ENCODE data around the gene COL7A1. TPM values are rescaled to one million over a fixed set of nuclear protein-coding genes. Genes with fewer than 3 reads are reported as not detected.
A peak's percentile ranks its signal among the peaks of the same experiment; 100 is the strongest.

The COL7A1 gene
- total RNA-seq, 2 experiments from 2014 or later: 0.52 to 1.3 TPM

DNA sequence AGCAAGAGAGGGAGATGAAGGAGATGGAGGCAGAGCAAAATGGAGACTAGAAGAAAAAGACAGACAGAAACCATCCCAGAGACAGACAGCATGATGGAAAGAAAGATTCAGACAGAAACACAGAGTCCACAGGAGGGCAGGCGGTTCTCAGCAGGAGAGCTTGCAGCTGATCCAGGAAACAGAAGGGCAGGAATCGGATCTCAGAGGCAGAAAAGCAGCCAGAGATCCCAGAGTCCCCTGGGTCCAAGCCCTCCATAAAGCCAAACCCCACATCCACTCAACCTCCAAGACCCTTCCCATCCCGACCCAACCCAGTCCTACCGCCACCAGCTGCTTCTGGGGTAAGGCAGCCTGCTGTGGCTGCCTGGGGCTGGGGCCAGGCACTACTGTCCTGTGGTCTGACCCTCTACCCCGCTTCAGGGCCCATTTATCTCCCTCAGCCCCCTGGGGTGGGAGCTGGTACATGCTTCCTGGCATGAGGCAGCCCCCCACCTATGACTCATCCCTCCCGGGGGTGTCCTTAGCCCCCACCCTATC is 31.7 kb downstream of the COL7A1 start, which contains the start of gene UCN2:
Gene UCN2, minus strand, starts transcription at position 400 of the 537 bp plus-strand sequence. CDS start 657 bp downstream, outside the sequence.
- Mint-ChIP-seq H3K4me1 (peaks cover 38% of the 10 kb centered on the region), H3K27me3 (no peaks in the 10 kb centered on the region), H3K27ac (peak within 1 kb of the TSS; percentile 47), H3K4me3 (no peak within 1 kb of the TSS), H3K9me3 (no peaks in the 10 kb centered on the region), H3K36me3 (ENCODE audit: low read depth) (no peaks in the 10 kb centered on the region)
- ChIA-PET POLR2A (no interaction called here), CTCF (no interaction called here)
- DNase-seq: no peak

DNA sequence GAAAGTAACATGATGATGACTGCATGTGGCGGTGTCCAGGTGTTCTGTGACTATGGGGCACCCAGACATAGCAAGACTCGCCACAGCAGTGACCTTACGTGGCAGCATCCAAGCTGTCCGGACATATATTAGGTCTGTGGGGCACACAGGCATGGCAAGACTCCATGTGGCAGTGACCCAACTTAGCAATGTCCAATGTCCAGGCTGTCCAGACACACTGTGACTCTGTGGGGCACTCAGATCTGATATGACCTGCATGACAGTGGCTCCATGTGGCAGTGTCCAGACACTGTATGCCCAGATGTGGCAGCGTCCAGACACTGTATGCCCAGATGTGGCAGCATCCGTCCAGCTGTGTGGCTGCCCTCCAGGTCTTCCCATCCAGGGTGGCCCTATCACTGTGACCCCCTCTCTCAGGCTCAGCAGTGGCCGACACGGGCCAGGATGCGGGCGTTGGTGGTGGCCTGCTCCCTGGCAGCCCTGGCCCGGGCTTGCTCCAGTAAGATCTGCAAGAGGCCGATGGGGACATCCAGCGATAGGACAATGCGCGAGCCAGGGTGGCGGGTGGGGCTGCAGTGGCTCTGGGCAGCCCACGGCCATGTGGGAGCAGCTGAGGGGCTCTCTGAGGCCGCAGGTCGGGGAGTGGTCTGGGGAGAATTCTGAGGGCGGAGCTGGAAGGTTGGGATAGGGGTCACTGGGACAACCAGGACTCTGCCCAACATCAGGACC is 32.6 kb downstream of the COL7A1 start:
- Mint-ChIP-seq H3K4me1 (peaks cover 43% of the 10 kb centered on the region), H3K4me3 (no peak overlapping the region), H3K27ac (no peak overlapping the region), H3K27me3 (no peaks in the 10 kb centered on the region), H3K9me3 (no peaks in the 10 kb centered on the region), H3K36me3 (ENCODE audit: low read depth) (no peaks in the 10 kb centered on the region)
- ChIA-PET CTCF (interaction anchor here (2.1 to 2.2 kb wide), 2 partner anchors 127 to 162 kb away, joined by 5 to 7 read pairs; no protein-coding TSS in a partner anchor), POLR2A (no interaction called here)
- DNase-seq: no peak

DNA sequence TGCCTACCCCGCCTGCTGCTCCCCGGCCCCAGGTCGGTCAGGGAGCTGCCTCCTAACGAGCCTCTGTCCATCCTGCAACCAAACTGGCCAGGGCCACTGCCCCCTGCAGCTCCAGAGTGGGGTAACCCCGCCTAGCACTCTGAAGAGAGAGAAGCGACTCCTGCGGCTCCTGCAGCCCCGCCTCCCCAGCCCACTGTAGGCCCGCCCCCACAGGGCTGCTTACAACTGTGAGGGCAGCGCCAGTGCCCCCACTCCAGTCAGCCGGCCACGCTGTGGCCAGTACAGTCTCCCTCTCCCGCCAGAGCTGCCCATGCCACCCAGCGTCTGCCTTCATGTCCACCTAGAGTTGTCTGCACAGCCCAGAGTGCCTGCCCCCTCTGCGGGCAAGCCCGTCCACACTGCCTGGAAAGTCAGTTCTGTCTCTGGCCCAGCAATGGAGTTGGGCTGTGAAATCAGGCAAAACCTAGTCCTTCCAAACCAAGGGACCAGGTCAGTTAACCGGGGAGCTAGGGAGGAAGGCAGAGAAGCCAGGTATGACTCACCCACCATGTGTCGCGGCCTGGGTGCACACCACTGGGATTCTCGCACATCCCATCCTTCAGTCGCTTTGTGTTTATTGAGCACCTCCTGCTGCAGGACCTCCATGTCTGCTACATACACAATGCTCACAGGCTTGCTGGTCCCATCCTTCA is 33.9 kb downstream of the COL7A1 start:
- POLR2A ChIA-PET: no interaction called here
- CTCF ChIA-PET: interaction anchor here (0.6 to 3.5 kb wide), 8 partner anchors 8 to 160 kb away, joined by 3 to 13 read pairs (median 4); partner anchors contain the start of gene NCKIPSD
- Mint-ChIP-seq H3K4me1 (peaks cover 47% of the 10 kb centered on the region), H3K27me3 (no peaks in the 10 kb centered on the region), H3K4me3 (no peak overlapping the region), H3K36me3 (ENCODE audit: low read depth) (no peaks in the 10 kb centered on the region), H3K27ac (no peak overlapping the region), H3K9me3 (no peaks in the 10 kb centered on the region)
- DNase-seq: no peak

DNA sequence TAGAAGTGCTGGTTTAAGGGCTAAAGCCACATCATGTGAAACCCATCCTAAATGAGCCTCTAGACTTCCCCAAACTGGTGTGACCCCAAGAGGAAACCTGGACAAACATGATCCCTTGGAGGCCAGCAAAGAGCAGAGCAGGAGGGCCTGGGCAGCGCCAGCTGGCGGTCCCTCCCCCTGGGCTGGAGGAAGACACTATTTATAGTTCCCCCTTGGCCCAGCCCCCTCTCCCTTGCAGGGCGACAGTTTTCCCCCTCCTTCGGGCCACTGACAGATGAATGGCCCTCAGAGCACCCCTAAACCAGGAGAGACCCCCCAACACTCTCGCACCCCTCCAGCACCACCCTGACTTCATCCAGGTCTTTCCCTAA is 34.5 kb downstream of the COL7A1 start:
- POLR2A ChIA-PET: no interaction called here
- no peak overlapping the region for H3K27ac Mint-ChIP-seq
- no peaks in the 10 kb centered on the region for H3K36me3 Mint-ChIP-seq (ENCODE audit: low read depth)
- H3K9me3 Mint-ChIP-seq: no peaks in the 10 kb centered on the region
- H3K27me3 Mint-ChIP-seq: no peaks in the 10 kb centered on the region
- no peak for DNase-seq
- H3K4me1 Mint-ChIP-seq: peaks cover 46% of the 10 kb centered on the region
- no peak overlapping the region for H3K4me3 Mint-ChIP-seq
- CTCF ChIA-PET: interaction anchor here (0.6 to 3.5 kb wide), 7 partner anchors 9 to 160 kb away, joined by 3 to 13 read pairs (median 3); partner anchors contain the start of gene NCKIPSD

DNA sequence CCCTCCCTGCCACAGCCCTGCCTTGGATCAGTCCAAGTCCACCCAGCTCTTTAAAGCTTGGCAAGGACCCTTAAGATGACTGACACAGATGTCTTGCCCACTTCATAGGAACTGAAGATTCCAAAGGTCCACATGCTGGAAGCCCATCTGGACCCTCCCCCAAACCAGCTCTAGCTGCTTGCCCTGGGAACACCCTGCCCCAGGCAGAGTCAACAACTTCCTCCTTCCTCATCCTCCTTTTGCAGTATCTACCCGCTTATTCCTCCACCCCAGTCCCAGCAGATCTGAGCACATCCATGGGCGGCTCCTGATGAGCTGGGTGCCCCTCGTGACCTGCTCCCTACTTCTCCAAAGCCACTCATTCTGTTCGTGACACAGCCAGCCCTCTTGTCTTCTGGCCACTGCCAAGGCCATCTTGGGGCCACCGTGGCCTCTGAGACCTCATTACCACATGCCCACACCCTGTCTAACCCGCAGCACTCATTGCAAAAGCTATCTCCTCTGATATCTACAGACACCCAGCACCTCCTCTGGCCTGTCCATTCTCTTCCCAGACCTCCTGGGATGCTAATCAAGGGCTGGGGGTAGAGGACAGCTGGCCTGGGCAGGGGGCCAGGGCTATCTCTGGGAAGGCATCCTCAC is 36.5 kb downstream of the COL7A1 start:
- ChIA-PET CTCF (interaction anchor here (0.6 to 4.7 kb wide), 15 partner anchors 9 to 289 kb away, joined by 3 to 26 read pairs (median 7); partner anchors contain the start of genes CCDC51, SLC26A6 and TMA7), POLR2A (interaction anchor here (0.6 kb wide), 1 partner anchor 102 kb away, joined by 4 read pairs; no protein-coding TSS in a partner anchor)
- no peak for DNase-seq
- H3K9me3 Mint-ChIP-seq: no peaks in the 10 kb centered on the region
- no peaks in the 10 kb centered on the region for H3K27me3 Mint-ChIP-seq
- H3K27ac Mint-ChIP-seq: peak overlapping the region; percentile 85
- peaks cover 60% of the 10 kb centered on the region for H3K4me1 Mint-ChIP-seq
- H3K4me3 Mint-ChIP-seq: no peak overlapping the region
- no peaks in the 10 kb centered on the region for H3K36me3 Mint-ChIP-seq (ENCODE audit: low read depth)

DNA sequence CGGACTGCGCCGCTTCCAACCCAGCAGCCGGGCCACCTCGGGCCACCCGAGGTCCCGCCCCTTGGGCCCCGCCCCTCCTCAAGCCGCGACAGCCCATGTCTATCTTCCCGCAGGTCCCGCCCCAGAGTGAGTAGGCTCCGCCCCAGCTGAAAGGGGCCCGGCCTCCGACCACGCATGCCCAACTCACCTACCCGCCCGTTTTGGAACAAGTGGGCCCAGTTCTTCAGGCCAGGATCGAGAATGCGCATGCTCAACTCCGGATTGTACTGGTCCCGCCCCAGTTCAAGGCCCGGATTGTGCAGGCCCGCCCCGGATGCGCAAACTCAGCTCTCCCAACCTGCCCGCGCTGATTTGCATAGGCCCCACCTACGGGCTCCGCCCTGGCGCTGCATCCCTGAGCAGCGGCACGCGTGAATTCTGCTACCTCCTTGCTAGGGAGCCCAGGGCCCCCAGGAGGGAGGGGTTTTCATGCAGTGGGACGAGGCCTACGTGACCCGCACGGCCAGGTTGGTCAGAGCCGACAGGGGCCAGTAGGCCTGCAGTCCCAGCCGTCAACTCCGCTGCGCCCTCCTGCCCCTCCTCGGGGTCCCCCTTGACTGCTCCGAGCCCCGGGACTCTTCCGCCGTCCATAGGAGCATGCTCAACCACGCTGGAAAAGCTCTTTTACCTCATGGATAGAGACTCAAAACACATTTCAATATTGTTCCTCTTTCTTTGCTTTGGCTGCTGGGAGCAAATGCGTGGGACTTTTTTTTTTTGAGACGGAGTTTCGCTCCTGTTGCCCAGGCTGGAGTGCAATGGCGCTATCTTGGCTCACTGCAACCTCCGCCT is 38.1 kb downstream of the COL7A1 start, which contains the start of gene PFKFB4:
Gene PFKFB4, minus strand, starts transcription at position 8 of the 831 bp plus-strand sequence. CDS start 26 bp downstream, outside the sequence.
- peaks cover 64% of the 10 kb centered on the region for H3K4me1 Mint-ChIP-seq
- ChIA-PET POLR2A (interaction anchor here (0.6 to 0.8 kb wide), 3 partner anchors 102 to 123 kb away, joined by 3 to 10 read pairs (median 9); partner anchors contain the start of genes CCDC51 and TMA7), CTCF (interaction anchor here (0.9 to 4.7 kb wide), 15 partner anchors 8 to 288 kb away, joined by 3 to 26 read pairs (median 4); partner anchors contain the start of genes IP6K2 and SLC26A6)
- peak; percentile 100 for DNase-seq
- no peaks in the 10 kb centered on the region for H3K36me3 Mint-ChIP-seq (ENCODE audit: low read depth)
- peak within 1 kb of the TSS; percentile 88 for H3K27ac Mint-ChIP-seq
- H3K9me3 Mint-ChIP-seq: no peaks in the 10 kb centered on the region
- H3K4me3 Mint-ChIP-seq: peak within 1 kb of the TSS; percentile 78
- no peaks in the 10 kb centered on the region for H3K27me3 Mint-ChIP-seq

DNA sequence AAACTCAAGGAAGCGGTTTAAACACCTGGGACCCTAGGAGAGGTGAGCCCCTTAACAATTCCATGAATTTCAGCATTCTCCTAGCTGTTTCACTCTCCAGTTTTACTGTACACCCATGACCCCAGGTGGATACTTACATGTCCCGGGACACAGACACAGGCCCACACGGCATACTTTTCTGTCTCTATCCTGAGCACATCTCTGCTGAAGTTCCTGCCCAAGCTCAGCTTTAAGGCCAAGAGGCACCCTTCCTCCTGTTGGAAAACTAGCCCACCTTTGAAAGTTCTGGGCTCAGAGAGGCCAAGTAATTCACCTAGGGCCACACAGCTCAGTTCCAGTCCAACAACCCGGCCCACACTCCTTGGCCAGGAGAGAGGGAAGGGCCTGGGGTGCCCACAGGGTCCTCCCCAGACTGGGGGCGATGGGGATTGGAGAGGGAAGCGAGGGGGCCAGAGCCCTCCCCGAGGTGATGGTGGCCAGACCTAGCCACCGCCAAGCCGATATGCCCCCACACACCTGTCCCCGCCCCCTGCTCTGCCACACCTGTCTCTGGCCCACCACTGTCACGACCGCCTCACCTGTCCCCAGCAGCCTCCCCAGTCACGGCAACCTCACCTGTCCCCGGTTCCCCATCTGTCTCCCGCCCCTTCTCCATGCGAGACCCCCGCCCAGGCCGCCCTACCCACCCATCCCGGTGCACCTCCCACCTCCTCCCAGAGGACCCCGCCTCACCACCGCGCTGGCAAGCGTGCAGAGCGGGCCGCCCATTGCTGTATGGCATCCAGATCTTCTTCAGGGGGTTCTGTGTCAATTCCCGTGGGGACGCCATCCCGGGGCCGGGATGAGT is 39.0 kb downstream of the COL7A1 start:
- Mint-ChIP-seq H3K36me3 (ENCODE audit: low read depth) (no peaks in the 10 kb centered on the region), H3K27me3 (no peaks in the 10 kb centered on the region), H3K4me3 (peak overlapping the region; percentile 78), H3K27ac (peak overlapping the region; percentile 88), H3K9me3 (no peaks in the 10 kb centered on the region), H3K4me1 (peaks cover 62% of the 10 kb centered on the region)
- DNase-seq: no peak
- POLR2A ChIA-PET: interaction anchor here (0.8 kb wide), 1 partner anchor 116 kb away, joined by 3 read pairs; the partner anchor contains the start of genes CCDC51 and TMA7
- CTCF ChIA-PET: interaction anchor here (0.6 to 5.4 kb wide), 18 partner anchors 7 to 653 kb away, joined by 3 to 28 read pairs (median 4); partner anchors contain the start of genes CCDC51, IP6K2, SLC26A6 and TMA7

DNA sequence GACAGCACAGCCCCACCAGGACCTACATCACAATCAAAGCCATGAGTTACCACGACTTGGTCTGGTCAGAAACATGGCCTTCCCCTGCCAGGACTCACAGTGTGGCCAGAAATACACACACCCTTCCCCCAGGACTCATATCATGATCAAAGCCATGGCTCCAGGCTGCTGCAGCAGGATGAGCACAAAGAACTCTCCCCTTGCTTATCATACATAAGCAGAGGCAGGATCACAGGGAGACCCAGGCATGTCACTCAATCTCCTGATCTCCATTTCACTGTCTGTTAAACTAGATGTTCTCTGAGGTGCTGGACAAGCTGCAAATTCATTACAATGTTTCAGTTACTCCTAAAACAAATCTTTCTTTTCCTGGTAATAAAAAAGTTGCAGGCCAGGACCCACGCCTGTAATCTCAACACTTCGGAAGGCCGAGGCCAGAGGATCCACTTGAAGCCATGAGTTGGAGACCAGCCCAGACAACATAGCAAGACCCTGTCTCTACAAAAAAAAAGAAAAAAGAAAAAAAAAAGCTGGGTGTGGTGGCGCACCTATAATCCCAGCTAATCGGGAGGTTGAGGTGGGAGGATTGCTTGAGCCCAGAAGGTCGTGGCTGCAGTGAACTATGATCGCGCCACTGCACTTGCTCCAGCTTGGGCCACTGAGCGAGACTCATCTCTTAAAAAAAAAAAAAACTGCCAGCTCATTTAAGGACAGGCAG is 39.7 kb downstream of the COL7A1 start:
- peaks cover 59% of the 10 kb centered on the region for H3K4me1 Mint-ChIP-seq
- no peaks in the 10 kb centered on the region for H3K36me3 Mint-ChIP-seq (ENCODE audit: low read depth)
- H3K4me3 Mint-ChIP-seq: peak overlapping the region; percentile 78

DNA sequence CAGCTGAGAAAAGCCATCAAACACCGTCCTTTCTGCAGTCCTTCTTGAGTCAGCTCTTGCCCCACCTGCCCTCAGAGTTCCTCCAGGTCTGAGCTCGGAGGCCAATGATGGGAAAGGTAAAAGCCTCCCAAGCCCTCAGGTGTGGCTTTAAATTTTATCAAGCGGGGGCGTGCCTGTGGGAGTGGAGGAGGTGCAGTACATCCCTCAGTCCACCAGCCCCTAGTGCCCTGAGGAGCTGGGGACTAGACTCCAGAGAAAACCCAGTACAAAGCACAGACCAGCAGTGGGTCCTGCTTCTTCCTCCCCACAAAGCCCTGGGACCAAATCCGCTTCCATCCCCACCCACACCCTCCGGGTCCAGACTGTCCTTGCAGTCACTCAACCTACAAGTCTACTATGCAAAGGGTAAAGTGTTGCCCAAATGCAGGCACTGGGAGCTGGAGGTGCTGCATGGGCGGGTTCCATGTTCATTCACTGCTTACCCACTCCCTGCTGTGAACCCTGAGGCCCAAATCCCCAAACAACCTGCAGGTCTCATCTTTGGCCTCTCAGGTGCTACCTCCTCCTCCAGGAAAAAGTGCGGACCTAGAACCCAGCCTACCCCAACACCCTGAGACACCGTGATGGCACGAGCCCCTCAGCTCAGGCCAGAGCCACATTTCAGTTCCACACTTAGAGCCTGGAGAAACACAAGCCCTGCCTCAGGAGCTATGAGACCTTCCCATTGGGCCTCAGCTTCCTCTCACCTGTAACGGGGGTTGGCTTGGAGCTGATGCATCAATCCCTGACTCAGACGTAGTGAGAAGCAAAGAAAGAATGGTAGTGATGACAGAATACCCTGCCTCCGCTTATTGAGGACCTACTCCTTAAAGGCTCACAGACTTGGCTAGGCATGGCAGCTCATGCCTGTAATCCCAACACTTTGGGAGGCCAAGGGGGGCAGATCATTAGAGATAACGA is 41.0 kb downstream of the COL7A1 start:
- Mint-ChIP-seq H3K4me3 (peak overlapping the region; percentile 78), H3K4me1 (peaks cover 55% of the 10 kb centered on the region), H3K27ac (no peak overlapping the region), H3K36me3 (ENCODE audit: low read depth) (peaks cover 2% of the 10 kb centered on the region), H3K9me3 (no peaks in the 10 kb centered on the region), H3K27me3 (no peaks in the 10 kb centered on the region)
- POLR2A ChIA-PET: no interaction called here
- CTCF ChIA-PET: interaction anchor here (0.6 to 5.4 kb wide), 9 partner anchors 10 to 153 kb away, joined by 3 to 28 read pairs (median 4); no protein-coding TSS in a partner anchor
- DNase-seq: no peak

More for the DNA sequence above, 39.7 kb downstream of the COL7A1 start:
- CTCF ChIA-PET: interaction anchor here (0.6 to 5.4 kb wide), 9 partner anchors 12 to 652 kb away, joined by 3 to 28 read pairs (median 4); partner anchors contain the start of genes CCDC51, SLC26A6 and TMA7
- Mint-ChIP-seq H3K27ac (peak overlapping the region; percentile 64), H3K27me3 (no peaks in the 10 kb centered on the region), H3K9me3 (no peaks in the 10 kb centered on the region)
- DNase-seq: no peak
- POLR2A ChIA-PET: no interaction called here
